HCT116 (cell line): ENCODE results near the gene CSNK1D. TPM values are rescaled to one million over a fixed set of nuclear protein-coding genes. Genes with fewer than 3 reads are reported as not detected.

Experiments
- ATAC-seq: fragments of 200-7000 bp; cut with Tn5 transposase; 2 replicates; pipeline ENCODE4 v1.9.1; 2020; ENCODE audit warnings: mild to moderate bottlenecking, moderate library complexity
- BruUV-seq: library from RNA; stranded (reverse); fragments of 400-500 nt; replicated peaks from 2 replicates; lab custom pipeline; 2021; lab: Mats Ljungman, UMichigan
- CTCF ChIA-PET: fragments of 300-600 bp; sonication (Branson Sonifier 250); formaldehyde crosslinking; loops from one replicate; lab custom pipeline; 2021; ENCODE audit warnings: antibody characterized with exemption; lab: Charles Lee
- POLR2A ChIA-PET: fragments of 300-600, 350-600 bp; sonication (Branson Sonifier 250); formaldehyde crosslinking; loops from one replicate; lab custom pipeline; 2021; ENCODE audit warnings: antibody characterized with exemption; lab: Charles Lee
- RAD21 ChIA-PET, 2 experiments: fragments of 300-600 bp; sonication (Branson Sonifier 250); formaldehyde crosslinking; loops; one replicate each; lab custom pipeline; 2023; ENCODE audit warnings: low total read pairs in 2 of 2; ENCODE audit not compliant: uncharacterized antibody in 2 of 2, unreplicated experiment in 2 of 2, low non-redundant PET in 1 of 2; lab: Charles Lee
- DNase-seq: peaks from one replicate; pipeline ENCODE4 v3.0.0-alpha.2; 2010; ENCODE audit warnings: low read depth, low spot score
- H2AFZ ChIP-seq: fragments of 200-600 bp; shearing (Covaris generic), sonication (generic); 2 replicates; pipeline ENCODE4 v1.6.1; 2017; ENCODE audit warnings: low read depth, mixed run types, mixed read lengths, antibody characterized with exemption, low read length; ENCODE audit not compliant: poor library complexity, severe bottlenecking
- H3K27ac ChIP-seq: 2 replicates; pipeline ENCODE4 v1.5.1; 2012; ENCODE audit warnings: low read depth, low read length
- H3K27me3 ChIP-seq: fragments of 200-600 bp; sonication (generic); 2 replicates; pipeline ENCODE4 v1.6.1; 2016; ENCODE audit warnings: mixed run types, low read length, mixed read lengths; ENCODE audit not compliant: insufficient read depth
- H3K36me3 ChIP-seq, 2 experiments: fragments of 200-500 bp in 1 of 2; fragments of 200-600 bp in 1 of 2; sonication (Bioruptor generic) in 1 of 2; sonication (generic) in 1 of 2; 2 replicates each; pipeline versions ENCODE4 v1.5.1 to v1.6.1; 2014 to 2016; ENCODE audit warnings: low read length in 2 of 2, inconsistent platforms in 1 of 2, mixed read lengths in 1 of 2, mixed run types in 1 of 2; ENCODE audit not compliant: insufficient read depth in 2 of 2, control insufficient read depth in 1 of 2
- H3K4me1 ChIP-seq, 2 experiments: fragments of 200-600 bp in 1 of 2; sonication (generic) in 1 of 2; 2 replicates each; pipeline versions ENCODE4 v1.5.1 to v1.6.1; 2012 to 2017; ENCODE audit warnings: low read length in 2 of 2, inconsistent platforms in 1 of 2, mild to moderate bottlenecking in 1 of 2, mixed read lengths in 1 of 2, mixed run types in 1 of 2, moderate library complexity in 1 of 2; ENCODE audit not compliant: insufficient read depth in 2 of 2, control insufficient read depth in 1 of 2
- H3K4me2 ChIP-seq: fragments of 200-600 bp; sonication (generic); 2 replicates; pipeline ENCODE4 v1.6.1; 2017; ENCODE audit warnings: mixed run types, low read length, mixed read lengths
- H3K4me3 ChIP-seq, 2 experiments: fragments of 200-600 bp in 1 of 2; sonication (generic) in 1 of 2; replicated peaks in 1 of 2; 2 replicates each; pipeline ENCODE4 v1.5.1; 2011 to 2016; ENCODE audit warnings: low read length in 2 of 2, control low read depth in 1 of 2, low read depth in 1 of 2, mild to moderate bottlenecking in 1 of 2, mixed read lengths in 1 of 2, mixed run types in 1 of 2
- H3K79me2 ChIP-seq: fragments of 200-600 bp; sonication (generic); 2 replicates; pipeline ENCODE4 v1.6.1; 2017; ENCODE audit warnings: mild to moderate bottlenecking, mixed run types, low read length, moderate library complexity, mixed read lengths; ENCODE audit not compliant: insufficient read depth
- H3K9ac ChIP-seq: fragments of 200-600 bp; sonication (generic); 2 replicates; pipeline ENCODE4 v1.6.1; 2016; ENCODE audit warnings: low read length, mixed read lengths
- H3K9me2 ChIP-seq: fragments of 200-600 bp; sonication (generic), shearing (Covaris generic); 2 replicates; pipeline ENCODE4 v1.6.1; 2017; ENCODE audit warnings: mixed run types, mild to moderate bottlenecking, moderate library complexity; ENCODE audit not compliant: insufficient read depth
- H3K9me3 ChIP-seq, 2 experiments: fragments of 200-500 bp in 1 of 2; fragments of 200-600 bp in 1 of 2; sonication (Bioruptor generic) in 1 of 2; sonication (generic) in 1 of 2; 2 replicates each; pipeline ENCODE4 v1.6.1; 2014 to 2017; ENCODE audit warnings: low read length in 2 of 2, mixed read lengths in 2 of 2, inconsistent platforms in 1 of 2, low read depth in 1 of 2, mild to moderate bottlenecking in 1 of 2, mixed run types in 1 of 2, moderate library complexity in 1 of 2; ENCODE audit not compliant: control insufficient read depth in 1 of 2, insufficient read depth in 1 of 2
- H4K20me1 ChIP-seq: fragments of 200-600 bp; sonication (generic), shearing (Covaris generic); 2 replicates; pipeline ENCODE4 v1.6.1; 2017; ENCODE audit warnings: mixed run types, mild to moderate bottlenecking, moderate library complexity; ENCODE audit not compliant: insufficient read depth
- ATF3 ChIP-seq: IDR thresholded peaks from 2 replicates; pipeline ENCODE4 v1.6.1; 2012
- CTCF ChIP-seq, 3 experiments: fragments of 200-600 bp in 1 of 3; sonication (generic) in 1 of 3; IDR thresholded peaks in 2 of 3; conservative IDR thresholded peaks in 1 of 3; 2 replicates each; pipeline ENCODE4 v1.5.1; 2012 to 2017; ENCODE audit warnings: low read depth in 2 of 3, low read length in 2 of 3, antibody characterized with exemption in 1 of 3, borderline replicate concordance in 1 of 3, control low read depth in 1 of 3, mild to moderate bottlenecking in 1 of 3, mixed read lengths in 1 of 3, mixed run types in 1 of 3, moderate library complexity in 1 of 3; ENCODE audit not compliant: insufficient read depth in 1 of 3
- ELF1 ChIP-seq: IDR thresholded peaks from 2 replicates; pipeline ENCODE4 v1.6.1; 2012; ENCODE audit warnings: low read depth, borderline replicate concordance
- EZH2phosphoT487 ChIP-seq: fragments of 200-600 bp; IDR thresholded peaks from 2 replicates; pipeline ENCODE4 v1.6.1; 2018; ENCODE audit warnings: antibody characterized with exemption, borderline replicate concordance
- RAD21 ChIP-seq: IDR thresholded peaks from 2 replicates; pipeline ENCODE4 v1.6.1; 2012; ENCODE audit warnings: low read depth, mild to moderate bottlenecking
- intact Hi-C: fragments of 100-400 bp; cut with micrococcal nuclease; formaldehyde crosslinking; loops from 2 replicates; pipeline ENCODE4 v1.10.0; 2022
- total RNA-seq: library from RNA; stranded (reverse); gene quantifications from one replicate; pipeline ENCODE4 v1.2.1, GENCODE V29; 2021; ENCODE audit not compliant: unreplicated experiment
- TF ChIP-seq, protein P1 (sequence below): IDR thresholded peaks from 2 replicates; pipeline ENCODE4 v1.6.1; 2012

Gene CSNK1D
- total RNA-seq, 1 experiment from 2014 or later, result 176 TPM

GRCh38 chr17:82278786-82279391 lies 5.4 kb upstream of the CSNK1D start:
- no peak for TF ChIP-seq EZH2phosphoT487
- TF ChIP-seq CTCF (IDR thresholded peaks at IDR 0.05 in 2 of 3, conservative IDR thresholded peaks at IDR 0.05 in 1 of 3; ENCODE audit: borderline replicate concordance in 1 of 3, insufficient read depth in 1 of 3, low read depth in 2 of 3, low read length in 2 of 3), result no peak
- TF ChIP-seq ATF3, result no peak
- Histone ChIP-seq H3K27me3 (no peaks in the 10 kb centered on the region), H3K27ac (no peak overlapping the region), H3K36me3 (no peaks in the 10 kb centered on the region), H3K4me3 (no peak overlapping the region), H3K79me2 (no peaks in the 10 kb centered on the region), H3K9me3 (no peaks in the 10 kb centered on the region), H3K9ac (no peak overlapping the region), H4K20me1 (no peaks in the 10 kb centered on the region), H3K4me2 (no peak overlapping the region), H3K4me1 (peaks cover 34 to 50% of the 10 kb centered on the region in 2 experiments), H2AFZ (no peak overlapping the region), H3K9me2 (no peaks in the 10 kb centered on the region)
- no peak for ATAC-seq
- no peak for DNase-seq
- RAD21 ChIA-PET, result no interaction called here
- intact Hi-C loops, result no loop called here
- POLR2A ChIA-PET, result interaction anchor here (1.1 to 1.3 kb wide), 2 partner anchors 13 to 14 kb away, joined by 3 read pairs; no protein-coding TSS in a partner anchor
- CTCF ChIA-PET, result no interaction called here
- BruUV-seq, result no TSS peak

- no peak for ATAC-seq
- intact Hi-C loops, result no loop called here
- BruUV-seq, result no TSS peak
- Histone ChIP-seq H3K9ac (no peak overlapping the region), H3K4me3 (no peak overlapping the region), H3K36me3 (no peaks in the 10 kb centered on the region), H2AFZ (no peak overlapping the region), H3K9me2 (no peaks in the 10 kb centered on the region), H3K27me3 (no peaks in the 10 kb centered on the region), H3K79me2 (0 out of 2 replicates have a peak, but pooled peaks cover under 1% of the 10 kb centered on the region), H3K9me3 (no peaks in the 10 kb centered on the region), H3K4me1 (peaks cover 31 to 48% of the 10 kb centered on the region in 2 experiments), H4K20me1 (no peaks in the 10 kb centered on the region), H3K27ac (no peak overlapping the region), H3K4me2 (no peak overlapping the region)
- DNase-seq, result no peak
- RAD21 ChIA-PET, result no interaction called here
- TF ChIP-seq, protein P1, sequence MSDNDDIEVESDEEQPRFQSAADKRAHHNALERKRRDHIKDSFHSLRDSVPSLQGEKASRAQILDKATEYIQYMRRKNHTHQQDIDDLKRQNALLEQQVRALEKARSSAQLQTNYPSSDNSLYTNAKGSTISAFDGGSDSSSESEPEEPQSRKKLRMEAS, result no peak
- TF ChIP-seq ELF1 (no peak), RAD21 (no peak)
- POLR2A ChIA-PET, result no interaction called here
- CTCF ChIA-PET, result no interaction called here
These were observed 4.8 kb upstream of the CSNK1D start for GRCh38 chr17:82278308-82278707.
